Endodermal cell (in vitro differentiated cells): Measurements from ENCODE around the gene TRNAU1AP. TPM values are rescaled to one million over a fixed set of nuclear protein-coding genes. Genes with fewer than 3 reads are reported as not detected.
"Not testable (repeated sequence)": the region's sequence is repeated elsewhere in the genome, so short reads cannot be mapped to it uniquely, and the experiment has no call there.

Experiments
- DNase-seq: peaks from one replicate; pipeline ENCODE4 v3.0.0-alpha.2; 2017
- H3K27ac ChIP-seq: 2 replicates; pipeline ENCODE4 v1.5.1; 2013; ENCODE audit warnings: mild to moderate bottlenecking, low read depth, low read length, moderate library complexity
- H3K27me3 ChIP-seq: 2 replicates; pipeline ENCODE4 v1.6.1; 2013; ENCODE audit warnings: mild to moderate bottlenecking, low read length, moderate library complexity; ENCODE audit not compliant: insufficient read depth, control insufficient read depth, poor library complexity, severe bottlenecking
- H3K36me3 ChIP-seq: 2 replicates; pipeline ENCODE4 v1.7.0; 2013; ENCODE audit warnings: mild to moderate bottlenecking, low read length, moderate library complexity; ENCODE audit not compliant: control insufficient read depth, insufficient read depth
- H3K4me1 ChIP-seq: one replicate; pipeline ENCODE4 v1.7.0; 2013; ENCODE audit warnings: low read length; ENCODE audit not compliant: control insufficient read depth, insufficient read depth
- H3K4me3 ChIP-seq: 2 replicates; pipeline ENCODE4 v1.5.1; 2013; ENCODE audit warnings: mild to moderate bottlenecking, low read length, moderate library complexity
- H3K9ac ChIP-seq: 2 replicates; pipeline ENCODE4 v1.6.1; 2013; ENCODE audit warnings: mild to moderate bottlenecking, low read length, moderate library complexity; ENCODE audit not compliant: poor library complexity, severe bottlenecking; ENCODE audit errors: extremely low read depth
- H3K9me3 ChIP-seq: 2 replicates; pipeline ENCODE4 v1.6.1; 2013; ENCODE audit warnings: mild to moderate bottlenecking, low read length, moderate library complexity; ENCODE audit not compliant: control insufficient read depth
- H3K27ac Mint-ChIP-seq: 2 replicates; pipeline ENCODE4 v1.8.0; 2020; ENCODE audit warnings: mixed read lengths
- H3K27me3 Mint-ChIP-seq: 2 replicates; pipeline ENCODE4 v1.8.0; 2021; ENCODE audit warnings: mild to moderate bottlenecking, mixed read lengths; ENCODE audit not compliant: insufficient read depth
- H3K36me3 Mint-ChIP-seq: 2 replicates; pipeline ENCODE4 v1.8.0; 2020; ENCODE audit warnings: low read depth, mixed read lengths
- H3K4me1 Mint-ChIP-seq: 2 replicates; pipeline ENCODE4 v1.8.0; 2020; ENCODE audit warnings: mixed read lengths
- H3K4me3 Mint-ChIP-seq: 2 replicates; pipeline ENCODE4 v1.8.0; 2020; ENCODE audit warnings: mild to moderate bottlenecking, moderate library complexity, mixed read lengths
- H3K9me3 Mint-ChIP-seq: 2 replicates; pipeline ENCODE4 v1.8.0; 2020; ENCODE audit warnings: mild to moderate bottlenecking, mixed read lengths
- CTCF ChIP-seq: fragments of 200-600 bp; sonication (generic); conservative IDR thresholded peaks from 2 replicates; pipeline ENCODE4 v1.5.0; 2021; ENCODE audit warnings: antibody characterized with exemption, mild to moderate bottlenecking
- WGBS, 2 experiments: methylation state at CpG; one replicate each; pipeline versions ENCODE4 v1.1.5 to v1.1.7; 2013; ENCODE audit warnings: missing lambda C conversion rate in 2 of 2, mixed read lengths in 1 of 2; ENCODE audit not compliant: insufficient coverage in 1 of 2, insufficient read length in 1 of 2; 5-methylcytosine and 5-hydroxymethylcytosine counted together
- total RNA-seq, 2 donors: library from RNA; stranded (reverse); fragmentation: NEBNext Ultra II Directional in 1 of 2; extraction: Animal tissue kit (Norgen Biotek cat#: 25700) in 1 of 2; gene quantifications; 2 replicates in 1 of 2; 3 replicates in 1 of 2; pipeline ENCODE4 v1.2.1, GENCODE V29; 2021

TRNAU1AP gene
- total RNA-seq, 2 donors from 2014 or later = 49.6 to 53.7 TPM

DNA sequence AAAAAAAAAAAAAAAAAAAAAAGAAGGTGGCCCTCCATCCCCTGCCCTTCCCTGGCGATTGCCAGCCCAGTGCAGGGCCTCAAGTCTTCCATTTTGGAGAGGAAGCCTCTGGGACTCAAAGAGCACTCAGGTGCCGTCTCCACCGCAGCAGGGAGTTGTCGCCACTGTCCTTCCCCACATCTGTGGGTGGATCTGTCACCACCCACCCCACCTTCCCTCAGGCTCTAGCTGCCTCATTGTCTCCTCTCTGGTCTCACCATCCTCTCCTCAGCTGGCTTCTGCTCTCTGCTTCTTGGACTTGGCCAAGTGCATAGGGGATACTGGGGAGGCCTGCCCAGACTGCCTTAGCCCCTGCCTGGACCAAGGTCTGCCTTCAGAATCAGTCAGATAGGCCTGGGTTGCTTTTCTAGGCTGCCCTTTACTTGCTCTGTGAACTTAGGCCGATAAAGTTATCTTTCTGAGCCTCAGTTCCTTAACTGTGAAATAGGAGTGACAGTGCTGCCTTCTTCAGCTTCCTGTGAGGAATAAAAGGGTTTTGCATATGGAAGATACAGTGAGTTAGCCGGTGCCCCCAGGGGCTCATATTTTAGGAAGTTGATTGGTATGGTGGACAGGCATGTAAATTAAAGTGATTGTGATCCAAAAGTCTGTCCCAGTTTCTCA, 31.3 kb upstream of the TRNAU1AP start:
- 95 to 96% methylated on average over 4 to 6 of the region's 6 CpGs for WGBS, 2 experiments
- no peak for TF ChIP-seq CTCF
- peaks cover 31% of the 10 kb centered on the region for H3K36me3 Mint-ChIP-seq
- Histone ChIP-seq H3K36me3 (peaks cover 11% of the 10 kb centered on the region), H3K27ac (no peak overlapping the region), H3K27me3 (no peaks in the 10 kb centered on the region), H3K4me3 (no peak overlapping the region), H3K9me3 (no peaks in the 10 kb centered on the region), H3K9ac (no peak overlapping the region), H3K4me1 (peaks cover 2% of the 10 kb centered on the region)
- H3K27ac Mint-ChIP-seq = no peak overlapping the region
- no peak overlapping the region for H3K4me3 Mint-ChIP-seq
- H3K4me1 Mint-ChIP-seq = peaks cover 18% of the 10 kb centered on the region
- no peak for DNase-seq
- no peaks in the 10 kb centered on the region for H3K9me3 Mint-ChIP-seq
- H3K27me3 Mint-ChIP-seq = no peaks in the 10 kb centered on the region

DNA sequence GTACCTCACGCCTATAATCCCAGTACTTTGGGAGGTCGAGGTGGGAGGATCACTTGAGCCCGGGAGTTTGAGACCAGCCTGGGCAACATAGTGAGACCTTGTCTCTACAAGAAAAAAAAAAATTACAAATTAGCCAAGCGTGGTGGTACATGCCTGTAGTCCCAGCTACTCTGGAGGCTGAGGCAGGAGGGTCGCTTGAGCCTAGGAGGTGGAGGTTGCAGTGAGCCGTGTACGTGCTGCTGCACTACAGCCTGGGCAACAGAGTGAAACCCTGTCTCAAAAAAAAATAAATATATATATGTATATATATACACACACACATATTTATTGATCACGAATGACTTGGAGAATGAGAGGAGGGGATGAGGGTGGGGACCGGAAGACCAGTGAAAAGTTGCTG, 30.3 kb upstream of the TRNAU1AP start:
- not testable (repeated sequence) for H3K27me3 ChIP-seq, H3K4me3 Mint-ChIP-seq, H3K27me3 Mint-ChIP-seq, DNase-seq, H3K27ac ChIP-seq, H3K4me3 ChIP-seq, H3K9me3 ChIP-seq, H3K9ac ChIP-seq, H3K4me1 ChIP-seq, H3K27ac Mint-ChIP-seq, H3K9me3 Mint-ChIP-seq
- Mint-ChIP-seq H3K36me3 (peaks cover 31% of the 10 kb centered on the region), H3K4me1 (peaks cover 15% of the 10 kb centered on the region)
- WGBS, 2 experiments = 91 to 98% methylated on average over 4 to 9 of the region's 9 CpGs
- peaks cover 19% of the 10 kb centered on the region for H3K36me3 ChIP-seq

GRCh38 chr1:28525002-28525642, 27.8 kb upstream of the TRNAU1AP start:
- H3K4me3 ChIP-seq, H3K9ac ChIP-seq, H3K4me1 Mint-ChIP-seq, H3K4me1 ChIP-seq, DNase-seq, H3K9me3 ChIP-seq, H3K9me3 Mint-ChIP-seq, H3K4me3 Mint-ChIP-seq, H3K27me3 ChIP-seq, H3K27me3 Mint-ChIP-seq, H3K27ac ChIP-seq: not testable (repeated sequence)
- Mint-ChIP-seq H3K27ac (peak overlapping the region; percentile 30), H3K36me3 (peaks cover 37% of the 10 kb centered on the region)
- peaks cover 31% of the 10 kb centered on the region for H3K36me3 ChIP-seq
- WGBS, 2 experiments = 93 to 98% methylated on average over 10 of the region's 10 CpGs

DNA sequence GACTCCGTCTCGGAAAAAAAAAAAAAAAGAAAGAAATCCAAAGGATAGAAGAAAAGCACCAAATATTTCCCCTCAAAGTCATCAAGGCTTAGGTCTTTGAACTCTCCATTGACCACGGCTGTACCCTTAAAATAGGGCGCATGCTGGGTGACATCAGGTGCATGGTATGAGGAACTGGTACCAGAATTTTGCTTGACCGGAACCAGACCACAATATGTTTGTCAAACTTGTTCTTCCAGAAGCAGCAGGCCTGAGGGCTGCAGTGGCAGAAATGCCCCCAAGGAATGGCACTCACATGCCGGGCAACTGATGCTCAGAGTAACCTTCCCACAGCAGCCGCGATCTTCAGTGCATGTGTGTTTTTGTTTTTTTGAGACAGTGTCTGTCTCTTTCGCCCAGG, 26.0 kb upstream of the TRNAU1AP start:
- Histone ChIP-seq H3K4me1 (no peaks in the 10 kb centered on the region), H3K9ac (no peak overlapping the region), H3K27ac (no peak overlapping the region), H3K9me3 (no peaks in the 10 kb centered on the region), H3K4me3 (no peak overlapping the region), H3K27me3 (no peaks in the 10 kb centered on the region), H3K36me3 (peaks cover 46% of the 10 kb centered on the region)
- no peak overlapping the region for H3K4me3 Mint-ChIP-seq
- peaks cover 3% of the 10 kb centered on the region for H3K4me1 Mint-ChIP-seq
- no peaks in the 10 kb centered on the region for H3K27me3 Mint-ChIP-seq
- no peak for DNase-seq
- WGBS, 2 experiments = 94 to 96% methylated on average over 7 to 9 of the region's 9 CpGs
- TF ChIP-seq CTCF = no peak
- peak overlapping the region; percentile 52 for H3K27ac Mint-ChIP-seq
- H3K9me3 Mint-ChIP-seq = no peaks in the 10 kb centered on the region
- H3K36me3 Mint-ChIP-seq = peaks cover 45% of the 10 kb centered on the region
